GM23248 (cell line): ENCODE measurements around the gene RNF166.

Source experiments
- EZH2 ChIP-seq: fragments of 200-600 bp; sonication (generic); IDR thresholded peaks from 2 replicates; pipeline ENCODE4 v1.6.1; 2018; ENCODE audit warnings: antibody characterized with exemption, mild to moderate bottlenecking; ENCODE audit not compliant: insufficient read depth, poor library complexity, severe bottlenecking
- EZH2phosphoT487 ChIP-seq: fragments of 200-600 bp; sonication (generic); IDR thresholded peaks from 2 replicates; pipeline ENCODE4 v1.6.1; 2018; ENCODE audit warnings: antibody characterized with exemption, moderate library complexity, mild to moderate bottlenecking, low read depth; ENCODE audit not compliant: insufficient read depth

DNA sequence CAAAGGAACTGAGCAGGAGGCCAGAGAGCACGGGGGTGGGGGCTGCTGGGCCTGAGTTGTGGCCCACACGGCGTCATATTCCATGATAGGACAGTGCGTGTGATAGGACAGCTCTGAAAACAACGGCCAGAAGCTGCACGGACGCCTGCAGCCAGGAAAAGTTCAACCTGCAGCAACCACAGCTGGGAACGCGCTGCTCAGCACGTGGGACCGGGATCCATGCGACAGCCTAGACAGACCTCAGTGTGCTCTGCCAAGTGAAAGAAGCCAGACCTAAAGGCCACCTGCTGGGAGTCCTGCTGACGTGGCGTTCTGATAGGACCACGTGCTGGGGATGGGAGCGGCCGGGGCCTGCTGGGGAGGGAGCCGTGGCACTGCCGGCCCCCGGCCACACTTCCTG is 21.7 kb upstream of the RNF166 start:
- TF ChIP-seq EZH2 (no peak), EZH2phosphoT487 (no peak)
